Stimulated activated CD4-positive, alpha-beta T cell treated with anti-CD3 and anti-CD28 coated beads, Interleukin-1b, Interleukin-23, amount 100 ng/mL, for 24 hours (primary cell): Measurements from ENCODE around the gene ACAA2.
"Not testable (repeated sequence)": the region's sequence is repeated elsewhere in the genome, so short reads cannot be mapped to it uniquely, and the experiment has no call there.

Source experiments
- DNase-seq, 4 experiments: peaks; one replicate each; pipeline ENCODE4 v3.0.0-alpha.2; 2020; ENCODE audit warnings: low read depth in 4 of 4, low spot score in 1 of 4

ACAA2 gene

DNA sequence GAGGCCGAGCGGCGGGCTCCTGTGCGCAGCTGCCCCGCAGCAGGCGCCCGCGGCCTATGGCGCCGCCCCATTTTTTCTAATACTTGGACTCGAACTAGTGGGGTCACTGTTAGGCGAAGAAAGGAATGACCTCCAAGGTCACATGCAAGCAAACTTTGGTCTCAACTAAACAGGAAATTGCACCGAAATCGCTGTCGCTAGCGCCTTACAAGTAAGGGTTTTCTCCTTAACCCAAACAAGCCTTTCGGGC, 339 bp downstream of the ACAA2 start:
- DNase-seq = peak in 1 of 4 experiments; percentile 2

DNA sequence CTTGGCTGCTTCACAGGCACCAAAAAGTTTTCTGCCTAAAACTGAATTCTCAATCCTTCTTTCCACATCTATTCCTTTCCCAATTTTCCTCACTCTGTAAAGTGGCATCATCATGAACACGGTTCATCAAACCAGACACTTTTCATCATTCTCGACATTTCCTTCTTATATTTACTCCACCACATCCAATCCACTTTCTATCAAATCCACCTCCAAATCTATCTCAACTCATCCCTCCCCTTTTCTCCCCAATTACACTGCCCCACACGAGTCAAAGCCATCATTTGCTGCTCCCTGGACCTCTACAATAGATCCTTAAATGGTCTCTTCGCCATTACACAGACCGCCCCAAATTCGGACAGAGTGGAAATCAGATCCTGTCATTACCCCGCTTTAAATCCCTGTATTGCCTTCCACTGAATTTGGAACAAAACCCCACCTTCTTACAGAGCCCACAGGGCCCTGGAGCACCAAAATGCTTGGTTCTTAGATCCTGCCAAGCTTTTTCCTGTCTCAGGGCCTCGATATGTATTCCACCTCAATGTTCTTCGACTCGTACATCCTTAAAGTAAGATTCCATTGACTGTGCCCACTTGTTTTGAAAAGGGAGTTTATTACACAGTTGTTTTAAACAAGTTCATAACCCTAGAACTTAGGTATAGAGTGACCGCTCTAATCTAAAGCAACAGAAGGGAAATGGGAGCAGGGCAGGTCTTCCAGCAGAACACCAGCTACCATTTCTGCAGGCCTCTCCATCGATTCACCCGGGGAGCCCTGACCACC, 856 bp downstream of the ACAA2 start:
- no peak for DNase-seq

- DNase-seq = no peak
Measured at GRCh38 chr18:49811151-49811938, 2.0 kb downstream of the ACAA2 start.

DNA sequence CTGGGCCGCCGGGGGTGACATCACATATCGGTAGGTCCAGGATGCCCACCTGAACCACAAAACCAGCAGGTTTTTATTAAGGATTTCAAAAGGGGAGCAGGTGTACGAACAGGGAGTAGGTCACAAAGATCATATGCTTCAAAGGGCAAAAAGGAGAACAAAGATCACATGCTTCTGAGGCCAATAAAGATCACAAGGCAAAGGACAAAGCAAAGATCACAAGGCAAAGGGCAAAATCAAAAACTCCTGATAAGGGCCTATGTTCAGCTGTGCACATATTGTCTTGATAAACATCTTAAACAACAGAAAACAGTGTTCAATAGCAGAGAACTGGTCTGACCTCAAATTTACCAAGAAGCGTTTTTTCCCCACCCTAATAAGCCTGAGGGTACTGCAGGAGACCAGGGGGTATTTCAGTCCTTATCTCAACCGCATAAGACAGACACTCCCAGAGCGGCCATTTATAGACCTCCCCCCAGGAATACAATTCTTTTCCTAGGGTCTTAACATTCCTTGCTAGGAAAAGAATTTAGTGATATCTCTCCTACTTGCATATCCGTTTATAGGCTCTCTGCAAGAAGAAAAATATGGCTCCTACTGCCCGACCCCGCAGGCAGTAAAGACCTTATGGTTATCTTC, 4.7 kb downstream of the ACAA2 start:
- not testable (repeated sequence) for DNase-seq

DNA sequence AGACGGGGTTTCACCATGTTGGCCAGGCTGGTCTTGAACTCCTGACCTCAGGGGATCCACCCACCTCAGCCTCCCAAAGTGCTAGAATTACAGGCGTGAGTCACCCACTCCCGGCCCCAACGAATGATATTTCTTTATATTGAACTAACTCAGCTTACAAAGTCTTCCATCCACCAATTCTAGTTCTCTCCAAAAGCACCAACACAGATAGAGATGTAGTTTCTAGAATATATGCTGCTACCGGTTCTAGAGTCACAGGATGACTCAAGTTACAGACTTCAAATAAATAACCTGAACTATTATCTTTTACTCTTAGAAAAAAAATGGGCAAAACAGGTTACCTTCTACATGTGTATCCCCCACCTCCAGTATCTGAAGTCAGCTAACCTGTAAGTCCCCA, 9.2 kb downstream of the ACAA2 start:
- DNase-seq = no peak

DNA sequence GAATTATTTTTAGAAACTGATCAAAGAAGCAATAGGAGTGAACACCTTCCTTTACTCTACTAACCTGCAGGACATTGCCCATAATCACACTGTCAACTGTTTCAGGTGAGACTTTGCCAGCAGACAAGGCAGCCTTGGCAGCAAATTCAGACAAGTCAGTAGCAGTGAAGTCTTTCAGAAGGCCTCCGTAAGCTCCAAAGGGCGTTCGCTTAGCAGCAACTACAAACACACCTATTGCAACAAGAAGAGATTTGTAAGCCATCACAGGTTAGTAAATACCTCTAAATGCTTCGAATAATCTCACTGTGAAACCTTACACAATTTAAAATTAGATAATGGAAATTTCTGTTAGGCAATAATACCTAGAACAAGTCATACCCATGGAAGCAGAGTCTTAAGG, 10.7 kb downstream of the ACAA2 start:
- DNase-seq = no peak

DNA sequence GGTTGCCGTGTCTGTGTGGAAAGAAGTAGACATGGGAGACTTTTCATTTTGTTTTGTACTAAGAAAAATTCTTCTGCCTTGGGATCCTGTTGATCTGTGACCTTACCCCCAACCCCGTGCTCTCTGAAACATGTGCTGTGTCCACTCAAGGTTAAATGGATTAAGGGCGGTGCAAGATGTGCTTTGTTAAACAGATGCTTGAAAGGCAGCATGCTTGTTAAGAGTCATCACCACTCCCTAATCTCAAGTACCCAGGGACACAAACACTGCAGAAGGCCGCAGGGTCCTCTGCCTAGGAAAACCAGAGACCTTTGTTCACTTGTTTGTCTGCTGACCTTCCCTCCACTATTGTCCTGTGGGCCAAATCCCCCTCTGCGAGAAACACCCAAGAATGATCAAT, 12.8 kb downstream of the ACAA2 start:
- not testable (repeated sequence) for DNase-seq

- DNase-seq = not testable (repeated sequence)
Measured at GRCh38 chr18:49799806-49800205, 13.5 kb downstream of the ACAA2 start.

DNA sequence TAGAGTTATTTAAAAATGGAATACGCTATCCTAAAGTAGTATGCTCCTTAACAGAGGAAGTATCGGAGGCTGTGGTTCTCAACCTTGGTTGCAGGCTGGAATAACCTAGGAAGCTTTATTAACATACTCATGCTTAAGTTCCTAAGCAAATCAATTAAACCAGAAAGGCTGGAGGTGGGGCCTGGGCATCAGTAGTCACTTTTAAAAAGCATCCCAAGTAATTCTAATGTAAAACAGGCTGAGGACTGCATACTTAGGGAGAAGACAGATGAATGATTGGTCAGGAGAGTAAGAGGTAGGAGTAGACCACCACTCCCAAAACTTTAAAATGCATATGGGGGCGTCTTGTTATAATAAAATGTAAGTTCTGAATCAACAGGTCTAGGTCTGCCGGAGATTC, 15.3 kb downstream of the ACAA2 start:
- DNase-seq = no peak

DNA sequence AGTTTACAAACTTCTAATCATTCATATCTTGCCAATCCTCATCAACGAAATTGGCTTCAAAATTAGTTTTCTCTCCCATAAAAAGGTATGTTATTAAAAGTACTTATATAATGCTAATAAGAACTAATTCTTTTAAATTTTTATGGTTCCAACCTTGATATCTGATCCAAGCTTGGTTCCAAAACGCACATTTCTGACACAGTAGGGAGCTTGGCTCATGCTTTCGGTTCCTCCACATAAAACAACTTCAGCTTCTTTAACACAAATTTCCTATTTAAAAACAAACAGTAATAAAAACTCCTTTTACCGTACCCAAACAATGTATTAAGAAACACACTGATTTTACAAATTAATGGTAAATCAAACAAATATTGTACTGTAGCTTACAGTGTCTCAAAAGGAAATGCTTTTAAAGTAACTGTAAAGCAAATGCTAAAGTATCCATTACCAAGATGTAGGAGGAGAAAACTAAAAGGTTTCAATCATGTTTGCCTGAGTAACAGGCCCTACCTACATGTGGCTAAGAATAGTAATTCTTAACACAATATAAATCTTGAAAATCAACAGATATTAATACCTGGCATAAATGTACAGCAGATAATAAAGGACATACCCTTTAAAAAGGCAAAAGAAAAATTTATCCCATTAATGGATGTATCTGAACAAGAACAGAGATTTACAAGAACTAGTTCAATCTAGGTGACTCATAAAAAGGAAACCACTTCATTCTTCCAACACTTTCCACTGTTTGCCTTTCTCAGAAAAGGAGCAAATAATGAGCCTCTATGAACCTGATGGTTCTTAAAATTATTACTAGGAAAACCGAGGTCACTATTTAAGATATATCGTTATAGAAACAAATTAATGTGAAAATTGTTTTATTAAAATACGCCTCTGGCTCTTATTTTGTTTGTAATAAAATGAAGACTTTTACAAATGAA, 17.5 kb downstream of the ACAA2 start:
- no peak for DNase-seq

DNA sequence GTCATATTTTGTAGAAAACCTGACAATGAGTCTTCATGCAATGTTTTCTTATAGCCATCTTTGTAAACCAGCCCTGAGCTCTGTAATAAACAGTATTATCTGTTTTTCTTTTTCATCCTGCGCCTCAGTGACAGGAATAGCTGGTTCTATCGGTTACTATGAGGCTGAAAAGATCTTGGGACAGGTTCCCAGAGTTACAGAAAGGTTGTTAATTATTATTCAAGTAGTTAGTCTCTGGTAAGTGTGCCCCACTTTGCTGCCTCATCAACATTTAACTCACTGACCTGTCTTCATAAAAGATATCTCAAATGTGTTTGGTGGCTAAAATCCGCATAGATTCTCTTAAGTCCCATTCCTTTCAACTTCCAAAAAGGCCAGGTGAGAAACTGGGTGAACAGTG, 18.6 kb downstream of the ACAA2 start:
- no peak for DNase-seq

- not testable (repeated sequence) for DNase-seq
Measured at GRCh38 chr18:49789560-49790134, 23.7 kb downstream of the ACAA2 start.

DNA sequence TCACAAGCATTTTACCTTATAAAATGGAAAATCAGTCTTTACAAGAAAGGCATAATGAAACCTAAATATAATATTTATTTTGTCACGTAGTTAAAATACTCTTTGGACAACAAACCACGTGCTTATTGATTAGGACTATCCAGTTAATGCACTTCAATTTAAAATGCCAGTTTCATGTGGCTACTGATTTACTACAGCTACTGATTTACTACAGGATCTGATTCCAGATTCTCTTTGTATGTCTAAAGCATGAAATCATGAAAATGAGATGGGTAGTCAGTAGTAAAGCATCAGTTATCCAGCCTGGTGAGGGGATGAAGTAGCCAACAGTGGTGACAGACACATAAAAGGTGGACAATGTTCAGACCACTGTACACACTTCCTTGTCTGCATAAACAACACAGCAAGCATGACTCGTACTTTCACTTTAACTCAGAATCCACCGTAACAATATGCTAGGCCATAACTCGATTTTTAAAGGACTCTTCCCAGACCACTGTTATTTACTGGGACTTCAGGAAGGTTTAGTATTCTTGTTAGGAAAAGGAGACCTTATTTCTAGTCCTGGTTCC, 24.9 kb downstream of the ACAA2 start:
- no peak for DNase-seq

- DNase-seq = no peak
Measured at GRCh38 chr18:49786019-49786720, 27.2 kb downstream of the ACAA2 start.

GRCh38 chr18:49784427-49785185, 28.7 kb downstream of the ACAA2 start:
- no peak for DNase-seq

DNA sequence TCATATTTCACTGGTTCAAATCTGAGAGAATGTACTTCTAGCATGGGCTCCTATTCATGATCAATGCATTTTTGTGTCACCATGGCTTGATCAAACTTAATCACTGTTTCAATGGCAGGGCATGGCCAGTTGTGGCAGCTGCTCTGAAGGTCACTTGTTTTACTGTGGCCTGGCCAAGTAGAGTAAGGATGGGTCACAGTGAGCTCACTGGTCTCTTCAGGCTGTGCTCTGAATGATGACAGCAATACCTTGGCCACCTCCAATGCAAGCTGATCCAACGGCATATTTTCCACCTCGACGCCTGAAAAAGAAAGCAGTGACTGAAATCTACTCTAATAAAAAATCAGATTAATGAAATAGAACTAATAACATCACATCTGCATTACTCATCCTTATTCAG, 29.7 kb downstream of the ACAA2 start:
- not testable (repeated sequence) for DNase-seq

DNA sequence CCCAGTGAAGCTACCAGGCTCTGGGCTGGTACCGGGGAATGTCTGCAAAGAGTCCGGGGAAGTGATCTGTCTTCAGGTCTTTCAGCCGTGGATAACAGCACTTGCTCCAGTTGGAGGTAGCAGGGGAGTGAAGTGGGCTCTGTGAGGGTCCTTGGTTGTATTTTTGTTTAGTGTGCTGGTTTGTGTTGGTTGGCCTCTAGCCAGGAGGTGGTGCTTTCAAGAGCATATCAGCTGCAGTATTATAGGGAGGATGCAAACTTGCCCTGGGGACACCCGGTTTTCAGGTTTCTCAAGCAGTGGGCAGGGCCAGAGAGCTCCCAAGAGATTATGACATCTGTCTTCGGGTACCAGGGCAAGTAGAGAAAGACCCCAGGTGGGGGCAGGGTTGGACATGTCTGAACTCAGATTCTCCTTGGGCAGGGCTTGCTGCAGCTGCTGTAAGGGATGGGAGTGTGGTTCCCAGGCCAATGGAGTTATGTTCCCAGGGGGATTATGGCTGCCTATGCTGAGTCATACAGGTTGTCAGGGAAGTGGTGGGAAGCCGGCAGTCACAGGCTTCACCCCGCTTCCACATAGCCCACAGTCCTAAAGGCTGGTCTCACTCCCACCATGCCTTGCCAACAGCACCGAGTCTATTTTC, 34.4 kb downstream of the ACAA2 start:
- no peak for DNase-seq

GRCh38 chr18:49769047-49769728, 44.1 kb downstream of the ACAA2 start:
- no peak for DNase-seq
